NCI-H1048 (cell line): ENCODE results near the gene MFGE8.

Experiments used
- DNase-seq: peaks from one replicate; lab custom pipeline; 2025; lab: John Stamatoyannopoulos, UW

Gene MFGE8

DNA sequence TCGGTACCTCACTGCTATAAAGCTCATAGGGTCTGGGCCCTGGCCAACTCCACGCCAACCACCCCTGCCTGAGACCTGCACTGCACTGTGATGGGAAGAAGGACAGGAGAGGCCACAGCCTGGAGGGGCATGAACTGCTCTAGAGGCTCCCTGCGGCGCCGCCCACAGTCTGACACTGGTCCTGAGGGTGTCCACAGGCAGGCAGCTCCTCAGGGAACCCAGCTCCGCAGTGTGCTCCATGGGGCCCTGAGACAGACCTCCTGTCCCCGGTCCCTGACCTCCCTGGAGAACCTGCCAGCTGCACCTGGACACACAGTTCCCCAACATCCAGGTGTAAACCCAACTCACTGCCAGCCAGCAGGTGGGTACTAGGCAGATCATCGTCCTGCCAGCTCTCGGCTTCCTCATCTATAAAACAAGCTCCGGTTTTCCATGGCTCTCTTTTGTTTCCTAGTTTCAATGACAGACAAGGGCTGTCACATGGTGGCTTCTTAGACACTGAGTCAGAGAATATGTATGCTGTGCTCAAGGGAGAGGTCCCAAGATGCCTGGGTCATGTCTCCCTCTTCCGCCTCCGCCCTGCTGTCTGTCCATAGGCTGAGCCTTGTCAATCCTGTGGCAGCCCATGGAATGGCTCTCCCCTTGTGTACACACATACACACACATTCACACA, 12.7 kb downstream of the MFGE8 start:
- no peak for DNase-seq

DNA sequence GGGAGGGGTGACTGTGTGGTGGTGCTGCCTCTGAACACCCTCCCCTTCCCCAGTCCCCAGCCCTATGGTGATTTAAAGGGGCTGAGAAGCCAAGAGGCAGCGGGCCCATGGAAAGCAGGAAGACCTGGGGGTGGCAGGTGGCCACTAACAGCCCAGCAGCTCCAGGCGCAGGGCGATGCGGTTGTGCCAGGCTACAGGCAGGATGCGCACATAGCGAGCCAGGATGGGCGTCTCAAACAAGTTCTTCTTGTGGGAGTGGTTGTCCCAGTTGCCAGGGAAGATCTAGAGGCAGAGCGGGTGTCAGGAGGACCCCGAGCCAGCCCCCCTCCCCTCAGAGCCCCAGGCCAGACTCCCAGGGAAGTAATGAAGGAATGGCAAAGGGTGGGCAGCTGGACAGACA, 13.9 kb downstream of the MFGE8 start:
- no peak for DNase-seq

DNA sequence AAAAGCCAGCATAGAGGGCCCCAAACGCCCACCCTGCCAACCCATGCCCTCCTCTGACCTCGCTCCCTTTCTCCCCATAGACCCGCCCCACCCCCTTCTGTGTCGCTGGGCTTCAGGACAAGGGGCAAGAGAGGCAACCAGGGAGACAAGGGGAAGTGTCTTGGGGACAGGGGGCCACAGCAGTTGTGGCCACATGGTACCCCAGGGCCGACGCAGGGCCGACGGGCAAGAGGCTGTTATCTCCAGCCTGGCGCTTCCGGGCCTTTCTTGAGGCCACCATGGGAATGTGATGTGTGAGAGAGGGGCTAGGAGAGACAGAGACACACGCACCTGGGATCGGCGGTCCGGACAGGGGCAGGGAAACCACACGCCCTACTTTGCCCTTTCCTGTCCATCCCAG, 14.4 kb downstream of the MFGE8 start:
- DNase-seq, result no peak

DNA sequence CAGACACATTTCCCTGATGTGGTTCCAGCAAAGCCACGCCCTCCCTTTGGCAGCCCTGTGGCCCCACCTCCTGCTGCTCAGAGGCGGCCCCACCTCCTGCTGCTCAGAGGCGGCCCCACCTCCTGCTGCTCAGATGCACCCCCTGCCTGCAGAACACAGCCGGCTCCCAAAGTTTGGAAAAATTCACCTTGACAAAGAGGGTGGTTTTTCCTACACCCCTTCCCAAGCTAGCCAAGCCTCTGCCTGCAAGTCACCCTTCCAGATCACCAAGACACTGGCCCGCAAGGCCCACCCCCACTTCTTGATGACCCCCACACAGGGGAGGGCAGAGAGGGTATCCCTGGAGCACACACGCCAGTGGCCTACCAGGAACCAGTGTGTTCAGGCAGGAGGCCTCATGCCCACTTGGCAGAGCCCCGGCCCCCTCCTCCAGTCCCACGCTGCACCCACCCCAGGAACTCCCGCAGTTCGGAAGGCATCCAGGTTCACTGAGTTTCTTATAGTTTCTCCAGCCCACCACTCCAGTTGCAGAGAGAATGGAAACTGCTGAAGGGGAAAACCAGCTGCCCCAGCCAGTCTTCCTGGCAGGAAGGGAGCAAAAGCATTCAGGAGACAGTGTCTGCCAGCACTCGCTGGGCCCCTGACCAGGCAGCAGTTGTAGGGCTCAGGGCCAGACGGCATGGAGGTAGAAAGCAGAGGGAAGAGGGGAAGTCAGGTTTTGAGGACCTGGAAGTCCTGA, 15.6 kb downstream of the MFGE8 start:
- peak; percentile 75 for DNase-seq

DNA sequence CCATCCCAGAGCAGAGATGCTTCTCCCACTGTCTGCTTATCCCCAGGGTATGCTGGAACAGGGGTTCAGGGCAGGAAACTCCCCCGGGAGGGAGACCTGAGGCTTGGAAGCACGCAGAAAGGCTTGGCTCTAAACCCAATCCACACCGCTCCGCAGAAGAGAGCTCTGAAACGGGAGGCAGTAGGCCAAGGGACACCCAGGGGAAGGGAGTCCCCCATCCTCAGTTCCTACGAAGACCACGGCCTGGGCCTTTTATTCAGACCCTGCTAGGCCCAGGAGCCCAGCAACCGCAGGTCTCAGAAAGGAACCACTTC, 16.1 kb downstream of the MFGE8 start:
- no peak for DNase-seq

DNA sequence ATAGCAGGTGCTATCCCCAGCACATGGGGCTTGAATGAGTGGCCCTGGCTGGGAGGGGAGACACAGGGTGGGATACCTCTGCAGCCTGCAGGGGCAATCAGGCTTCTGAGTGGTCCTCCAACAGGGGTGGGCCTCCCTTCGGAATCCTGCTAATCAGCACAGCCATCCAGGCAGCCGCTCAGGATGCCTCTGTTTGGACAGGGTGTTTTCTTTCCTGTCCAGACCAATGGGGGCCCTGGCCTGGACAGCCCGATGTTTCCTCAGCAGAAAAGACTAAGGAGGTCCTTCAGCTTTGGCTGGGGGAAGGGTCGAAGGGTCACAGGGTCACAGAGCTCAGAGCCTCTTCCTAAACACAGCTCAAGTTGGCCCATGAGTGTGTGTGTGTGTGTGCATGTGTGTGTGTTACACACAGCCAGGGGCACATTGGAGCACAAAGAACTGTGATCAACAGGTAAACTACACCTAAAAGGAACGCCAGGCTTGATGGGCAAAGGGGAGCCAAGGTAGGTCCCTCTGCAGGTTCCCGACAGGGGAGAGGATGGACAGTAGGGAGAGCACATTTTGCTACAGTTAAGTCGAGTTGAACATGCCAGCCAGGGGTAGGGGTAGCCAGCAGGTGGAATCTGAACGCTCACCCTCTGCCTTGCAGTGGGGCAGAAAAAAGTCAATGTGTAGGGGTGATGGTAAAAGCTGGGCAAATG, 16.7 kb downstream of the MFGE8 start:
- no peak for DNase-seq

DNA sequence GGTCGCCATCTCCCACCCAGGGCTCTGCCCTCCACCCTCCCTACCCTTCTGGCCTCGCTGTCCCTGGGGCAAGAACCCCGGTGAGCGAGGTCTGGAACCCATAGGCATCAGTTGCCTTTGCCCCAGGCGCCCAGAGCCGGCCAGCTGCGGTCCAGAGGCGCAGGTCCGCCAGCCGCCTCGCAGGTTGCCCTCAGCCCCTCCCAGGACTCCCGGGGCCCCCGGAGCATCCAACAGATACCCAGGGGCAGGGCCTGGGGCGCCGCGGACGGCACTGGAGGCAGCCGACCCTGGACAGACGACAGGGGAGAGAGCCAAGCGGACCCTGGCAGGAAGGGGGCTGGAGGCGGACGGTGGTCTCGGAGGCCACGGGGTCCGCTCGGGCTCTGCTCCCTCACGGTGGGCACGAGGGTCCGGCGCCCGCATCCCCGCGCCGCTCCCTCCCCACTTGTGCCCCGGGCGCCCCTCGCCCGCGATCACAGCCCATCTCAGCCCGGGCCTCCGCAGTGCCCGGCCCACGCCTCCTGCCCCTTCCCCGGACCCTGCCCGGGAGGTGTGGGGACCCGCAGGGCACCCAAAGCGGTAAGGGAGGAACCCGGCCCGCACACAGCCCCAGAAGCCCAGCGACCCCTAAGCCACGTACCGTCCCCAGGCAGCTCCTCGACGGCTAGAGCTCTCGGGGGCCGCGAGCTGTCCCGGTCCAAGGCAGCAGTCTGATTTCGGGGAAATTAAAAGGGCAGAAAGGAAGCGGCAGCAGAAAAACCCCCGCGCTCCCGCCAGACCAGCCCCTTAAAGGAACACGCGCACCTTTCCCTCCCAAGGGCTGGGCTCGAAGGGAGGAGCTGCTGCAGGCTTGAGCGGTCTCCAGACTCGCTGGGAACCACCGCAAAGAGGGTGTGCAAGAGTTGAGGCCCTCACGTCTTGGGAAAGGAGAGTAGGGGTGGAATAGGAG, 18.1 kb downstream of the MFGE8 start, which contains the start of gene HAPLN3:
TSS of gene HAPLN3 (minus strand) at position 726 of the 949 bp plus-strand sequence. CDS start 8,246 bp downstream, outside the sequence.
- DNase-seq, result no peak

DNA sequence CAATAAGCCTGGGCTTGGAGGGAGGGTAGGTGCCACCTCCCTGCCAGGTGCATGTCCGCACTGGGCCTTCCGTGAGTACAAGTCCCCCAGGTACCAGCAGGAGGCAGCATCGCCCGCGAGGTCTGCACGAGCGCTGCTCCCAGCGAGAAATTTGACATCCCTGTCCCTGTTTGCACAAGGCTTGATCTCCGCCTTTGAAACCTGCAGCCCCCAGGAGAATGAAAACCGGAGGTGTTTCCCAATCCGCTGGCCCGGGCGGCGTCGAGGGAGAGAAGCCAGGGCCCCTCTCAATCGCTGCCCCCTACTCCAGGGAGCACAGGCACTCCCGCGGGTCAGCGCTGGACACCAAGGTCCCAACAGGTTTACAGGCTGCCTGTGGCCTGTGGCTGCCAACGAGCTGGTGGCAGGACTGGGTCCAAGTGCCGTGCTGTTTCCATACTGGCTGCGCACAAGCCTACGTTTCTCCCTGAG, 18.8 kb downstream of the MFGE8 start:
- DNase-seq, result peak; percentile 49

DNA sequence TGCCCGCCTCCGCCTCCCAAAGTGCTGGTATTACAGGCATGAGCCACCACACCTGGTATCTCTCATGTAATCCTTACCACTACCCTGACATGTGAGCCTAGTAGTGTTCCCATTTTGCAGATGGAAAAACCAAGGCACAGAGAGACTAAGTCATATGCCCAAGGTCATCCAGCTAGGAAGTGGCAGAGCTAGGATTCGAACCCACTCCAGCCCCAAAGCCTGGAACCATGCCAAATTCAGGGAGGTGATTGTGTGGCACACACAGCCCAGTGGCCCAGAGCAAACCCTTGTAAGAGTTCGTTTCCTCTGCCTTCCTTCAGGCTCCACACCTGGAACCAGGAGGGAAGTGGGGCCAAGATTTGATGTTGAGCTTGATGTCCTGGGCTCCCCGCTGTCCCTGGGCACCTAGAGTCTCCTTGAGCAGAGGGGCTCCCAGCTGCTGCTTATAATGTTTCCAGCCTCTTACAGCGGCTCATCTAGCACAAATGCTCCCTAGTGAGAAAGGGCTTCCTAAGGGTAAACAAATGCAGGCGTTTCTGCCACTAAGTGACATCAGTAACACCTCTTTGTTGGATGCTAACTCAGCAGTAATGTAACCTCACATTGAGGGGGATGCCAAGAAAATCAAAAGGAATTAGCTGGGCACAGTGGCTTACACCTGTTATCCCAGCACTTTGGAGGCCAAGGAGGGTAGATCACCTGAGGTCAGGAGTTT, 21.5 kb downstream of the MFGE8 start:
- no peak for DNase-seq

DNA sequence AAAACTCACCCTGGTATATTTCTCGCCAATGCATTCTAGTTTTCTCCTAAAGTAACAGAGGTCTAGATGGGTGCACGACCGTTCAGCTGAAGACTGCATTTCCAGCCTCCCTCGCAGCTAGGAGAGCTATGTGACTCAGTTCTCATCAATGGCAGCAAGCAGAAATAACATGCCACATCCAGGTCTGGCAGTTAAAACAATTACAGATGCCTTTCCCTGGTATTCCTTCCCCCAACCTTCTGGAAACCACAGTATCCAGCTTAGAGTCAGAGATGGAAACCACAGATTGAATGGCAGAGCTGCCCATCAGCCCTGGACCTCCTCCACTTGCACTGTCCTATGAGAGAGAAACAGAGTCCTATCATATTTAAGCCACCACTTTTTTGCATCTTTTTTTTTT, 22.7 kb downstream of the MFGE8 start:
- DNase-seq, result no peak

DNA sequence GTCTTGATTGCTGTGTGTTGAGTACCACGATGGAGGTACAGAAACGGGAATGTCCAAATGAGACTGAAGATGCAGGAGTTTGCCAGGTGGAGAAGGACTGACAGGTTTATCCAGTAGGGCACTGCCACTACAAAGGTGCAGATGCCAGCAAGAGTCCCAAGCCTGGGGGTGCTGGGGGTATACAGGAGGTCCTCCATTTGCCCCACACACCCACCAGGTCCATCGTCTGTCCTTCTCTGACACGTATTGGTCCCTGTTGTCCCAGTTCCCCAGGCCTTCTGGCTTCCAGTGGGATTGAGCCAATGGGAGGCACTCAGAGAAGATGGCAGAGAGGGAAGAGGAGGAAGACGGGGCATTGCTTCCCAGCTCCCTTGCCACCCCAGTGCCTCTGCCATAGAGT, 24.5 kb downstream of the MFGE8 start:
- no peak for DNase-seq

DNA sequence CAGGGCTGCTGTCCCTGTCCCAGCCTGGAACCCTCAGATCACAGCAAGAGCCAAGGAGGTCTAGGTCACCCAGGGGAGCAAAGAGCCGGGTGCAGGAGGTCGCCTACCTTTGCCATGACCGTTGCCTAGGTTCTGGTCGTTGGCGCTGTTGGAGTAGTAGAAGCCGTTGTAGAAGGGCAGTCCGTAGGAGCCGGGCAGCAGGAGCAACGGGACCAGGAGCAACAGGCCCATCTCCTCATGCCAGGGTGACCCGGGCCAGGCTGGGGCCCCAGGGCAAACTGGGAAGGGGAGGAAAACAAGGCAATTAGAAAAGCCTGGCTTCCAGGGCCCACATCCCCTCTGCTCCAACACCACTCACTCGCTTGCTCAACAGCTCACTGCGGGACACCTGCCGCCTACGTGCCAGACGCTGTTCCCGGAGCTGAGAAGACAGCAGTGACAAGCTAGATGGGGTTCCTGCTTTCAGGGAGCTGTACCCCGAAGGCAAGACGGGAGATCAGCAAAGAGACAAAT, 26.1 kb downstream of the MFGE8 start:
- no peak for DNase-seq

DNA sequence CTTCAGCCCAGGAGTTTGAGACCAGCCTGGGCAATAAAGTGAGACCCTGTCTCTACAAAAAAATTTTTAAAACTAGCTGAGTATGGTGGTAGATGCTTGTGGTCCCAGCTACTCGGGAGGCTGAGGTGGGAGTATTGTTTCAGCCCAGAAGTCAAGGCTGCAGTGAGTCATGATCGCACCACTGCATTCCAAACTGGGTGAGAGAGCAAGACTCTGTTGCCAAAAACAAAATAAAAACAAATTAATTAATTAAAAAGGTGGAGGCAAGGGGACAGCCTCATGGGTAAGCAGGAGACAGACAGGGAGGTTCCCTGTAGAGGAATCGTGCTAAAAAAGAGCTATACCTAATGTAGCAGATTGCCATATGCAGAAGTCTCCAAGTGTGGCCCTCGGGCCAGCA, 30.4 kb downstream of the MFGE8 start:
- no peak for DNase-seq

DNA sequence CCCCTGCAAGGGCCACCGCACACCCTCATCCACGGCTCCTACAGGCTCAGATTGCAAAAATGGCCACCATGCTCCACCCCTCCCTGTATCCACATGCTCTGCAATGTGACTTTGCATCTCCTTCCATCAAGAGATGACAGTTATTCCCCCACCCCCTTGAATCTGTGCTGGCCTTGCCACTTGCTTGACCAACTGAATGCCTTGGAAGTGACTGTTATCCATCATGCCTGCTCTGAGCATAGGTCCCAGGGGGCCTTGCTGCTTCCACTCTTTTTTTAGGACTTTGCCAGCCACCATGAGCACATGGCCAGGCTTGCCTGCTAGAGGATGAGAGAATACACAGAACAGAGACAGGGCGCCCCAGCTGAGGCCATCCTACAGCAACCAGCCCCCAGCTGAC, 31.4 kb downstream of the MFGE8 start:
- no peak for DNase-seq

DNA sequence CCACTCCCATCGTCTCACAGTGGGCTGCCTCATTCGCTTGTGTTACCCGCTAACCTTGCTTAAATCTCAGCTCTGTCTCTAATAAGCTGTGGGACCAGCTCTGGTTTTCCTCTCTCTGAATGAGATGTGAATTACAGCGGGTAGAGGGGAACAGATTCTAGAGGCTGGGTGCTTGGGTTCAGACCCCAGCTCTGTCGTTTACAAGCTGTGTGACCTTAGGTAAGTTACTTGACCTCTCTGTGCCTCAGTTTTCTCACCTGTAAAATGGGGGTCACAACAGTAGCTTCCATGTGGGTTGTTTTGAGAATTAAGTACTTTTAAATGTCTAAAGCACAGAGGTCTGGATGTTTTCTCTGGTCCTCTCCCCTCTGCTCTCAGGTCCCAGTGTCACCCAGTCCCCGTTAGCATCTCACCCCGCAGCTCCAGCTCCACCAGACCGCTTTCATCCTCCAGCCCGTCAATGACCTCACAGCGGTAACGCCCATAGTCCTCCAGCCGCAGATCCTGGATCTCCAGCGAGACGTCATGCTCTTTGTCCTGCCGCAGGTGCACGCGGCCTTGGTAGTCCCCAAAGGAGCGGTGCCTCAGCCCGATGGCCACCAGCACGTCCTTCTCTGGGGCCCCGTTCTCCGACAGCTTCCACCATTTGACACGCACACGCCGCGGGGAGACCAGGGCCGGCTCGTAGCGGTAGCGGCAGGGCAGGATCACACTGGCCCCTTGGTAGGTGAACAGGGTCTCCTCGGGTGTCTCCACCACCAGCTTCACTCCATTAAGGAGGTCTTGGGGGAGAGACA, 32.0 kb downstream of the MFGE8 start:
- DNase-seq, result no peak

DNA sequence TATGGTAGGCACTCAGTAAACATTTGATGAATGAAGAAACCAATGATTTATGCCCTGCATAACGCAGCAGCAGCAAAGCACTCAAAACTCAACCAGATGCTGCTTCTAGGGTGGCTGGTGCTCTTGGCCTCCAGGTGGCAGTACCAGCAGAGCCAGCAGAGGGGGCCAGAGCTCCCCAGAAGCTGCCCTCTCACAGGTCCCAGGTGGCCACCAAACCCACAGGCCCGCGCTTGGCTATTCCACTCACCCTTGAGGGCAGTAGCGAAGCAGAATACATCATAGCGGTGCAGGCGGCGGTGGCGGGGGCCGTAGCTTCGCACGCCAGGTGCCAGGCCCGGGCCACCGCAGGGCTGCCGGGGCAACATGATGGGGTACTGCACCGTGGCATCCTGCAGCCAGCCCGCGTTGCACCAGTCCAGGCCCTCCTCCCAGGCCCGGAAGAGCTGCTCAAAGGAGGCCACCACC, 34.4 kb downstream of the MFGE8 start:
- no peak for DNase-seq

DNA sequence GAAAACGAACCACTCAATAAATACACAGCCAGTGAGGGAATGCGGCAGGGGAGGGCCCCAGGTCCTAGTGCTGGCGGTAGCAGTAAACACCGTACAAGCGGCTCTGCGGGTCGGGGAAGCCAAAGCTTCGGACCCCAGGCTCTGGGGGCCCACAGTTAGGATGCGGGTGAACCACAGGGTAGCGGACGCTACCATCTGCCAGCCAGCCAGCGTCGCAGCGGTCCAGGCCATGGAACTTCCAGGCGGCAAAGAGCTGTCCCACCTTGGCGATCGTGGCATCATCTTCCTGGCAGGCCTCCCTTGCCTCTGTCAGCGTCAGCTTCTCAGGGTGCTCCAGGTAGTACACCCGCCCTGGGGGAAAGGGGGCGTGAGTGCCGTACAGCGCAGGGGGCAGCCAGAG, 35.3 kb downstream of the MFGE8 start:
- no peak for DNase-seq

DNA sequence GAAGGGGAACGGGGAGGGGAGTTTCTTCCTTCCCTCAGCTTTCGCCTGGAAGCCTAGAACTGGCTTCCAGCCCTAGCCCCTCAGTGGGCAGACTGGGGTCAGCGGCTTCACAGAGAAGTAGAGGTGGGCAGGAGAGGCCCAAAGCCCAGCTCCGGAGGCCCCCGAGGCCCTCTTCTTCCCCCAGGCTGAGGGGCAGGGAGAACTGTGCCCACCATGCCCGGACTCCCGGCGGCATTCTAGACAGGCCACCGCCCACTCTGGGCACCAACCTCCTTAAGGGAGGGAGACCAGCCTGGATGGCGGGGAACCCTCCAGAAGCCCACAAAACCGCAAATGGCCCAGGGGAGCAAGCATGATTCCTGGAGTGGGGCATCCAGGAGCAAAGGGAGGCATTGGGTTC, 35.8 kb downstream of the MFGE8 start:
- no peak for DNase-seq

DNA sequence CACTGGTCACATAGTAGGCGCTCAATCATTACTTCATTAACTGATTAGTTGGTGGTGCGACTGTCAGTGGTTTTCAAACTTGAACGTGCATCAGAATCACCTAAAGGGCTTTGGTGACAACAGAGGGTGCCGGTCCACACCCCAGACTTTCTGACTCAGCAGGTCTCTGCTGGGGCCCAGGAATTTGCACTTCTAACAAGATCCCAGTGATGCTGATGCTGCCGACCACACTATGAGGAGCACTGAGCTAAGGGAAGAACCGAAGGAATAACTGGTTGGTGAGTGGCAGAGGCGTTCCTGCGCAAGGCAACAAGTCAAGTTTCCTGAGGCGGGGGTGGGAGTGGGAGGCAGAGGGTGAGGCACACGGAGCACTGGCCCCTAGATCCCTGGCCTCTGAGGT, 36.6 kb downstream of the MFGE8 start:
- no peak for DNase-seq

DNA sequence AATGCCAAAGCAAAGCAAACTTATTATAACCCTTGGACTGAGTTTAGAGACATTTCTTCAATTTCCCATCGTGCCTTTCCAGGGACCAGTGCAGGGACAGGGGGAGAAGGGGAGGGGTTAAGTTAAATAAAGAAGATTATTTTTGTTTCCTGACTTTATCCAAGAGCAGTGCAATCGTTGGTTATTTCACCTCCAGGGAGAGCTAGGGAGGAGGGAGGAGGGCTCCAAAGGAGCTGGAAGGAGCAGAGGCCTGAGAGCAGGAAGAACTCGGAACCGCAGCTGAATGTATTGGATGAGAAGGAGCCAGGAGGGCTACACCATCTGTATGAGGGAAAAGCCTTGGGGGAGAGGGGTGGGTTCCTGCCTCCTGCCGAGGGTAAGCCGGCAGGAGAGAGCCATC, 38.5 kb downstream of the MFGE8 start:
- DNase-seq, result no peak
